OCI-LY7 (cell line): ENCODE results near the gene RCSD1.

ENCODE experiments used
- EZH2phosphoT487 ChIP-seq: fragments of 200-600 bp; sonication (generic); IDR thresholded peaks from 2 replicates; pipeline ENCODE4 v1.6.1; 2018; ENCODE audit warnings: low read depth, borderline replicate concordance, mild to moderate bottlenecking, mixed run types, antibody characterized with exemption, low read length, moderate library complexity, mixed read lengths
- TF ChIP-seq, protein P1 (sequence below): fragments of 200-600 bp; sonication (generic); conservative IDR thresholded peaks from 2 replicates; pipeline ENCODE4 v1.5.1; 2014; ENCODE audit warnings: mild to moderate bottlenecking, antibody characterized with exemption, low read length, moderate library complexity, mixed read lengths

- TF ChIP-seq, protein P1, sequence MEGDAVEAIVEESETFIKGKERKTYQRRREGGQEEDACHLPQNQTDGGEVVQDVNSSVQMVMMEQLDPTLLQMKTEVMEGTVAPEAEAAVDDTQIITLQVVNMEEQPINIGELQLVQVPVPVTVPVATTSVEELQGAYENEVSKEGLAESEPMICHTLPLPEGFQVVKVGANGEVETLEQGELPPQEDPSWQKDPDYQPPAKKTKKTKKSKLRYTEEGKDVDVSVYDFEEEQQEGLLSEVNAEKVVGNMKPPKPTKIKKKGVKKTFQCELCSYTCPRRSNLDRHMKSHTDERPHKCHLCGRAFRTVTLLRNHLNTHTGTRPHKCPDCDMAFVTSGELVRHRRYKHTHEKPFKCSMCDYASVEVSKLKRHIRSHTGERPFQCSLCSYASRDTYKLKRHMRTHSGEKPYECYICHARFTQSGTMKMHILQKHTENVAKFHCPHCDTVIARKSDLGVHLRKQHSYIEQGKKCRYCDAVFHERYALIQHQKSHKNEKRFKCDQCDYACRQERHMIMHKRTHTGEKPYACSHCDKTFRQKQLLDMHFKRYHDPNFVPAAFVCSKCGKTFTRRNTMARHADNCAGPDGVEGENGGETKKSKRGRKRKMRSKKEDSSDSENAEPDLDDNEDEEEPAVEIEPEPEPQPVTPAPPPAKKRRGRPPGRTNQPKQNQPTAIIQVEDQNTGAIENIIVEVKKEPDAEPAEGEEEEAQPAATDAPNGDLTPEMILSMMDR, result no peak
- TF ChIP-seq EZH2phosphoT487, result no peak
Observed at GRCh38 chr1:167665469-167665868, 35.4 kb downstream of the RCSD1 start.
